HepG2 (cell line): ENCODE measurements around the gene KRT16. TPM values are rescaled to one million over a fixed set of nuclear protein-coding genes. Genes with fewer than 3 reads are reported as not detected.

Experiments
- ATF3 ChIP-seq: sonication (generic); formaldehyde crosslinking; IDR thresholded peaks from 2 replicates; pipeline ENCODE4 v1.4.0; 2020; ENCODE audit warnings: missing genetic modification reagents
- CENPBD1 ChIP-seq: sonication (generic); formaldehyde crosslinking; IDR thresholded peaks from 2 replicates; pipeline ENCODE4 v1.8.0; 2022; ENCODE audit warnings: missing genetic modification reagents, low read depth, mild to moderate bottlenecking, borderline replicate concordance
- GMEB2 ChIP-seq: IDR thresholded peaks from 2 replicates; pipeline ENCODE4 v1.6.1; 2016; ENCODE audit warnings: missing biosample characterization, missing genetic modification reagents, low read depth
- HOMEZ ChIP-seq: IDR thresholded peaks from 2 replicates; pipeline ENCODE4 v1.6.1; 2016; ENCODE audit warnings: low read depth
- JDP2 ChIP-seq: sonication (generic); formaldehyde crosslinking; IDR thresholded peaks from 2 replicates; pipeline ENCODE4 v1.8.1; 2022; ENCODE audit warnings: missing genetic modification reagents, borderline replicate concordance
- KIAA2018 ChIP-seq: sonication (generic); formaldehyde crosslinking; IDR thresholded peaks from 2 replicates; pipeline ENCODE4 v1.5.0; 2020; ENCODE audit warnings: mild to moderate bottlenecking, missing genetic modification reagents, borderline replicate concordance
- MBNL3 ChIP-seq: fragments of 250-450 bp; sonication (Bioruptor Pico); conservative IDR thresholded peaks from 2 replicates; pipeline ENCODE4 v1.8.0; 2022; ENCODE audit warnings: mild to moderate bottlenecking, inconsistent platforms
- PATZ1 ChIP-seq: sonication (generic); formaldehyde crosslinking; IDR thresholded peaks from 2 replicates; pipeline ENCODE4 v1.4.0; 2020; ENCODE audit warnings: missing genetic modification reagents
- RELA ChIP-seq: sonication (generic); formaldehyde crosslinking; IDR thresholded peaks from 2 replicates; pipeline ENCODE4 v1.4.0; 2020; ENCODE audit warnings: missing genetic modification reagents
- TBX2 ChIP-seq: sonication (generic); formaldehyde crosslinking; IDR thresholded peaks from 2 replicates; pipeline ENCODE4 v1.5.0; 2020; ENCODE audit warnings: missing genetic modification reagents, mild to moderate bottlenecking, borderline replicate concordance
- ZNF513 ChIP-seq: sonication (generic); formaldehyde crosslinking; conservative IDR thresholded peaks from 2 replicates; pipeline ENCODE4 v1.5.0; 2020; ENCODE audit warnings: missing genetic modification reagents
- polyA plus RNA-seq, 8 experiments: library from polyadenylated mRNA; depleted of rRNA in 3 of 8; stranded (reverse) in 7 of 8; unstranded in 1 of 8; fragments of >200 nt; fragmentation: Illumina TruSeq in 4 of 8; extraction: Trizol in 4 of 8; gene quantifications; 2 replicates each; pipeline versions ENCODE4 v1.2.1 to v1.2.3, GENCODE V29; 2011 to 2016; ENCODE audit warnings: low read depth in 4 of 8, missing spikeins in 1 of 8, mixed read lengths in 1 of 8; ENCODE audit not compliant: insufficient read depth in 1 of 8
- total RNA-seq, 5 experiments: library from RNA; depleted of rRNA; stranded (reverse); fragments of >200 nt; fragmentation: Illumina TruSeq; extraction: Trizol; gene quantifications; 2 replicates each; pipeline ENCODE4 v1.2.3, GENCODE V29; 2016; ENCODE audit warnings: low read depth in 1 of 5

KRT16 gene
- total and polyA plus RNA-seq, 2 of the 13 experiments (the other 11 are each of a cell fraction or from before 2014, with no cell fraction given), result not detected

- TF ChIP-seq KIAA2018 (CRISPR knock-in tag), result no peak
- TF ChIP-seq TBX2 (CRISPR knock-in tag), result no peak
- TF ChIP-seq HOMEZ (CRISPR knock-in tag), result no peak
- TF ChIP-seq CENPBD1 (CRISPR knock-in tag), result no peak
- TF ChIP-seq ATF3 (CRISPR knock-in tag), result 0 out of 2 replicates have a peak, but pooled peaks have one; percentile 38
- no peak for TF ChIP-seq JDP2 (CRISPR knock-in tag)
- no peak for TF ChIP-seq ZNF513
- TF ChIP-seq MBNL3 (CRISPR knock-in tag), result no peak
- no peak for TF ChIP-seq RELA
- no peak for TF ChIP-seq GMEB2 (CRISPR knock-in tag)
- peak; percentile 76 for TF ChIP-seq PATZ1 (CRISPR knock-in tag)
- TF ChIP-seq, all 625 proteins: peak for 5
These were observed 11.9 kb upstream of the KRT16 start, which contains the start of gene KRT17 (continued) for GRCh38 chr17:41624208-41625101.
